Sciatic nerve (tissue), 2 donors: ENCODE measurements around the gene CHMP4A. TPM values are rescaled to one million over a fixed set of nuclear protein-coding genes. Genes with fewer than 3 reads are reported as not detected.
A peak's percentile ranks its signal among the peaks of the same experiment; 100 is the strongest.

Source experiments
- ATAC-seq: fragments of 200-7000 bp; cut with Tn5 transposase; one replicate; pipeline ENCODE4 v1.9.1; 2020; ENCODE audit warnings: mild to moderate bottlenecking, moderate library complexity
- DNase-seq: peaks from one replicate; pipeline ENCODE4 v3.0.0-alpha.2; 2020; ENCODE audit warnings: low spot score
- intact Hi-C: fragments of 100-400 bp; cut with DNase I; formaldehyde crosslinking; loops from one replicate; pipeline ENCODE4 v1.14.2; 2022
- total RNA-seq: library from RNA; stranded (reverse); fragmentation: NEBNext Ultra II Directional; extraction: Animal tissue kit (Norgen Biotek cat#: 25700); gene quantifications from one replicate; pipeline ENCODE4 v1.2.1, GENCODE V29; 2021
- donor health status: DM: no; HTN: no; CAD: no.
- donor health status: DM: no; HTN: no; CAD: no.

CHMP4A gene
- total RNA-seq, 1 donor from 2014 or later: 56.4 TPM

GRCh38 chr14:24184104-24184970 lies 29.0 kb downstream of the CHMP4A start:
- intact Hi-C loops: no loop called here
- DNase-seq: no peak
- no peak for ATAC-seq

DNA sequence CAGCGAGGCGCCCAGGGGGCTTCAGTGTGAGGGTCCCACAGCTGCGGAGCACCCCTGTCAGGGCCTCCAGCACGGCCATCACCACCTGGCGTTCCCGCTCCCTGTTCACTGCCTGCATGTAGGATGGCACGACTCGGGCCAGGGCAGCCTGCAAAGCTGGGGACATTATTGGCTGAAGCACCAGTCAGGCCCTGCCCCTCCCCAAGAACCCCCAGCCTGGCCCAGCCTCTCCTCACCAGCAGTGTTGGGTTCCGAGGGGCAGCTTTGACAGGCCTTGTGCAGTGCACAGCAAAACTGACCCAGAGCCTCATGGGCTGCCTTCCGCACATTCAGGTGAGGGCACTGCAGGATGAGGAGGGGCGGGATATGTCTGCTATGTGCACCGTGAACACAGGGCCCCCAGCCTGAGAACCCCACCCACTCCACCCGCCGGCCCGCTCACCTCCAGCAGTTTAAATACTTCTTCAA lies 30.2 kb downstream of the CHMP4A start:
- no peak for ATAC-seq
- intact Hi-C loops: no loop called here
- no peak for DNase-seq

- ATAC-seq: no peak
- DNase-seq: no peak
- intact Hi-C loops: no loop called here
Measured at GRCh38 chr14:24182110-24182882, 31.0 kb downstream of the CHMP4A start.

- ATAC-seq (no peak), DNase-seq (no peak)
- intact Hi-C loops: no loop called here
Measured at GRCh38 chr14:24181371-24182077, 31.8 kb downstream of the CHMP4A start.

DNA sequence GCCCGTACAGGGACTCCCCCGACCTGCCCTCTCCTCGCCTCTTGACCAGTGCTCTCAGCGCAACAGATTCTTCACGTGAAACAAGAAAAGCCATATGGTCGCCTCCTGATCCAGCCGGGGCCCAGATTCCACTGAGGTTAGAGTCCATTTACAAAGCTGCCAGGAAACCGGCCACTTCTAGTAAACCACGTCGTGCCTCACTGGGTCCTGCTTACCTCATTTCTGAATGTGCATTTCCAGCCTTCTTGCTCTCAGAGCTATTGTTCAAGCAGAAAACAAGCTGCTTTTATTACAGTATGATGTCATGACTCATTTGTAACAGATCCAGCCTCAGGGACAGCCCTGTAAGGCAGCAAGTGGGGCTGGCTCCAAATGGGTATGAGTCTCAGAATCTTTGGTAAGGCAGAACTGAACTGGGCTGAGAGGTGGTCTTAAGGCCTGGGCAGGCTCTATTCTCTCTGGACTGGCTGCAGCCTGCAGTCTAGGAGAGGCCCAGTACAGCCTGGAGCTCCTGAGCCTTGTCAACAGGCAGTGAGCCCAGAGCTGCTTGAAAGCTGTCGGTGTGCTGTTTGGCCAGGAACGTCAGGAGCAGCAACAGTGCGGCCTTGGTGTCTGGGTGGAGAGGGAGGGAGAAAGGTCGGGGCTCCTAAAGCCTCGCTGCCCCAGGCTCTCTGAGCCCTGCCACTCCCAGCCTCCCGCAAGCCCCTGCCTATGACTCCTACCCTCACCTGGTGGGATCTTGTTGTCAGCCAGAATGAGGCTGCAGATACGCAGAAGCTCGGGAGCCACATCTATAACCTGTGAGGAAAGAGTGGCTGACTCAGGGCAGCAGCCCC lies 33.1 kb downstream of the CHMP4A start:
- no peak for DNase-seq
- peak; percentile 68 for ATAC-seq
- intact Hi-C loops: no loop called here

DNA sequence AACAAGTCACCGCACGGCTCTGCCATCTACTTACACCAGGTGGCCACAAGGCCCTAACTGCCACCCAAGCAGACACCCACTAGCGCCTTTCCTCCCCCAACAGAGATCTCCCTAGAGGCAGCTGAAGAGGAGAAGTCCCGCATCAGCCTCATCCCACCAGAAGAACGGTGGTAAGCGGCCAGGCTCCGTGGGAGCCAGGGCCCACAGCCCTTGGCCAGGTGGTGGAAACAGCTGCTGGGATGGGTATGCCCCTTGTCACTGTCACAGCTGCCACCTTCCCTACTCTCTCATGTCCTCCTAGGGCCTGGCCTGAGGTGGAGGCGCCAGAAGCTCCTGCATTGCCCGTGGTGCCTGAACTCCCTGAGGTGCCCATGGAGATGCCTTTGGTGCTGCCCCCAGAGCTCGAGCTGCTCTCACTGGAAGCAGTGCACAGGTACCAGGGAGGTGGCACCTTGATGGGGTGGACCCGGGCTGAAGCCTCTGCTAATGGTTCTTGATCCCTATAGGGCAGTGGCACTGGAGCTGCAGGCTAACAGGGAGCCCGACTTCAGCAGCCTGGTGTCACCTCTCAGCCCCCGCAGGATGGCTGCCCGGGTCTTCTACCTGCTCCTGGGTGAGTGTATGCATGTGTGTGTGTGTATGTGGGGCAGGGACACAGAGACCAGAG lies 33.9 kb downstream of the CHMP4A start:
- no peak for DNase-seq
- intact Hi-C loops: no loop called here
- ATAC-seq: peak; percentile 19

DNA sequence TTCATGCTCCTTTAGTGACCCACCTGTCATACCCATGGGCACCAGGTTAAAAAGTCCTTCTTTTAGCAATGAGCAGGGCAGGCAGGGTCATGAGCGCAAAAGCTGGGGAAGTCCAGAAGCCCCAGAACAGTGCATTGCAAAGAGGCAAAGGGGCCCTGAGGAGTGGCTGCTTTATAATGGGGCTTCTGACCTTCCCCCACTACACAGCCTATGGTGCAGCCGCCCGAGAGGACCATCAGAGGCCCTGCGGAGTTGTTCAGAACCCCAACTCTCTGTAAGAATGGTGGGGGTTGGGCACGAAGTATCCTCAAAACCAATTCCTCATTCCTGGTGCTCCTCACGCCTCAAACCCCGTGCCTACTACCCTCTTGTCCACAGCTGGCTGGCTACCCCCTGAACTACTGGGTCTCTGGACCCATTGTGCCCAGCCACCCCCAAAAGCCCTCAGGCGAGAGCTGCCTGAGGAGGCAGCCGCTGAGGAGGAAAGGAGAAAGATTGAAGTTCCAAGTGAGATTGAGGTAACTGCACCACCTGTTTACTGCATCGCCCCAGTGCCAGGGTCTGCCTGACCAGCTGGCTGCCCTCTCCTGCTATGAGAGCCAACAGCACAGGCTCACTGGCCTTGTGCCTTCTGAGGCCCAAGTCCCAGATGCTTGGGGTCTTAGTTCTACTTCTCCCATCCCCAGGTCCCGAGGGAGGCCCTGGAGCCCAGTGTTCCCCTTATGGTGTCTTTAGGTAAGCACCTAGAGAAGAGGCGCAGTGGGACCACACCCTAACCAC lies 34.7 kb downstream of the CHMP4A start:
- no peak for ATAC-seq
- DNase-seq: no peak
- intact Hi-C loops: no loop called here

- DNase-seq (no peak), ATAC-seq (no peak)
- intact Hi-C loops: no loop called here
Measured at GRCh38 chr14:24177891-24178290, 35.4 kb downstream of the CHMP4A start.

- ATAC-seq (no peak), DNase-seq (no peak)
- intact Hi-C loops: no loop called here
Measured at GRCh38 chr14:24177041-24177825, 36.1 kb downstream of the CHMP4A start.

DNA sequence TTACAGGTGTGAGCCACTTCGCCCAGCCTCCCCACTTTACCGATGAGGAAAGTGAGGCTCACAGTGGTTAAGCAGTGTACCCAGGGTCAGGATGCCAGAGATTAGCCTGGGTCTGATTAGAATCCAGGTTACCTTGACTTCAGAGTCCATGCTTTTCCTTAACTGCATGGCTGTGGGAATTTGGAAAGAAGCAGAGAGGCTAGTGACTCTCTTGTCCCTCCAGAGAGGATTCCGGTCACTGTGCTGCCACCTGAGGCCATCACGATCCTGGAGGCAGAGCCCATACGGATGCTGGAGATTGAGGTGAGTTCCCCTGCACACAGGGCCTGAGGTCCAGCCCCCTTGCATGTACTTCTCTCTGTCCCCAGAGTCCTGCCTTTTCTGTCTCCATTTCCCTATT lies 36.7 kb downstream of the CHMP4A start:
- intact Hi-C loops: no loop called here

DNA sequence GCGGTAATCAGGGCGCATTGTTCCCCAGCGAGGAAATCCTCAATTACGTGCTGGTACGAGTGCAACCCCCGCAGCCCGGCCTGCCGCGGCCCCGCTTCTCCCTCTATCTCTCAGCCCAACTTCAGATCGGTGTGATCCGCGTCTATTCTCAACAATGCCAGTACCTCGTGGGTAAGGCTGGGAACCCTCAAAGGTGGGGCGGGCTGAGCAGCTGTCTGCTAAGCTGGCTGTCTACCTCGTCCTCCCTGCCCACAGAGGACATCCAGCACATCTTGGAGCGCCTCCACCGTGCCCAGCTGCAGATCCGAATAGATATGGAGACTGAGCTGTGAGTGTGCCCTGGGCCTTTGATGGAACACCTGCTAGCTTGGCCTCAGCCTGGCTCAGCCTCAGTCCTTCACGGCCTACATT lies 40.4 kb downstream of the CHMP4A start:
- intact Hi-C loops: no loop called here
- no peak for ATAC-seq
- no peak for DNase-seq

More for the DNA sequence above, 36.7 kb downstream of the CHMP4A start:
- ATAC-seq (no peak), DNase-seq (no peak)

- no peak for DNase-seq
- intact Hi-C loops: no loop called here
- ATAC-seq: peak; percentile 6
Measured at GRCh38 chr14:24172261-24172860, 40.9 kb downstream of the CHMP4A start.

GRCh38 chr14:24171422-24172260 lies 41.6 kb downstream of the CHMP4A start, which contains the start of gene REC8:
Gene REC8 (plus strand): TSS chr14:24172080. CDS start chr14:24172553, 473 bp downstream.
- intact Hi-C loops: no loop called here
- ATAC-seq: peak; percentile 95
- peak; percentile 89 for DNase-seq

DNA sequence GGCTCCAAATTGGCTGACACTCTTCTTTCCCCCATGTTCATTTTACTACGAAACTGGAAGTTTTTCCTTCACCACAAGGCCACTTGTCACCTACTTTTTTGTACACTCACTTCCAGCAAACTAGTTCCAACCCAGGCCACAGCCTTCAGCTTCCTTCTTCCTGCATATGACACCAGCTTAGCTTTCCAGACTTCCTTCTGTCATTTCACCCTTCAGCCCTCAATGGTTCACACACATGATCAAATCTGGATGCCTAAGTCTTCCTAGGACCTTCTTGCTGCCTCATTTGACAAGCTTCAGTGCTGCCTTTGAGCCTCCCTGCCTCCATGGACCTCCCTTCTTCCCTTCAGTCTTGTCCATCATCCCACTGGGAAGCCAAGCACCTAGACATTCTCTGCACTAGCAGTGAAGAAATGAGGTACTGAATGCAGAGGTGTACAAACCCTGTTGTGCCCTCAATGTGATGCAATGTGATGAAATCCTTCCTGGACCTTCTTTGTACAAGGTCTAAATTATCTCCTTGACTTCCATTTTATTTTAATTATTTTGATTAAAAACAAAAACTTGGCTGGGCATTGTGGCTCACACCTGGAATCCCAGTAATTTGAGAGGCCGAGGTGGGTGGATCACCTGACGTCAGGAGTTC lies 45.7 kb downstream of the CHMP4A start:
- no peak for DNase-seq
- no peak for ATAC-seq
- intact Hi-C loops: no loop called here

DNA sequence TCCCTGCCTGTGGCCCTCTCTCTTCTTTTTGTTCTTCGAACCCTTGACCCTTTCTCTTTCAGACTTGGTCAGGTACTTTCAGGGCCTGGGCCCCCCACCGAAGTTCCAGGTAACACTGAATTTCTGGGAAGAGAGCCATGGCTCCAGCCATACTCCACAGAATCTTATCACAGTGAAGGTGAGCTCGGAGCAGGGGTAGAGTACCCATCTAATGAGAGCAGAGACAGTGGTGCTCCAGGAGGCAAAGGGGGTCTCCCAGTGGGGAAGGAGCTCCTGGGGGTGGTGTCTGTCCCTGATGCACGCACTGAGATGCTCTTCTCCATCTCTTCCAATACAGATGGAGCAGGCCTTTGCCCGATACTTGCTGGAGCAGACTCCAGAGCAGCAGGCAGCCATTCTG lies 47.5 kb downstream of the CHMP4A start:
- no peak for ATAC-seq
- intact Hi-C loops: no loop called here
- DNase-seq: no peak
